SU-DHL-6 (cell line): Measurements from ENCODE around the gene RASSF4.

Experiments
- H2AFZ ChIP-seq: fragments of 200-600 bp; sonication (generic); 2 replicates; pipeline ENCODE4 v1.6.1; 2014; ENCODE audit warnings: low read depth, mild to moderate bottlenecking, moderate library complexity, mixed read lengths, antibody characterized with exemption, low read length; ENCODE audit not compliant: severe bottlenecking
- H3F3A ChIP-seq: fragments of 200-600 bp; shearing (Covaris generic); 2 replicates; pipeline ENCODE4 v1.6.0; 2016; ENCODE audit warnings: antibody characterized with exemption, mild to moderate bottlenecking; ENCODE audit not compliant: insufficient read depth
- H3K27ac ChIP-seq: fragments of 200-600 bp; sonication (generic); 2 replicates; pipeline ENCODE4 v1.5.1; 2016; ENCODE audit warnings: low read depth, mild to moderate bottlenecking, low read length, moderate library complexity, mixed read lengths
- H3K27me3 ChIP-seq: fragments of 200-600 bp; sonication (generic), shearing (Covaris generic); 2 replicates; pipeline ENCODE4 v1.6.0; 2014; ENCODE audit warnings: mild to moderate bottlenecking, low read length
- H3K36me3 ChIP-seq: fragments of 200-600 bp; sonication (generic); 2 replicates; pipeline ENCODE4 v1.6.1; 2014; ENCODE audit warnings: mild to moderate bottlenecking, low read length, mixed read lengths
- H3K4me2 ChIP-seq: fragments of 300-600, 200-600 bp; shearing (Covaris generic), sonication (generic); 2 replicates; pipeline ENCODE4 v1.6.0; 2014; ENCODE audit warnings: low read length, low read depth, mild to moderate bottlenecking; ENCODE audit not compliant: poor library complexity, severe bottlenecking
- H3K4me3 ChIP-seq: fragments of 200-600 bp; sonication (generic); 2 replicates; pipeline ENCODE4 v1.5.1; 2014; ENCODE audit warnings: antibody characterized with exemption, low read length, mild to moderate bottlenecking, mixed read lengths; ENCODE audit not compliant: insufficient read depth, poor library complexity, severe bottlenecking
- H3K79me2 ChIP-seq: fragments of 200-600 bp; sonication (generic); 2 replicates; pipeline ENCODE4 v1.6.1; 2014; ENCODE audit warnings: mild to moderate bottlenecking, low read length, moderate library complexity; ENCODE audit not compliant: insufficient read depth
- H3K9ac ChIP-seq: fragments of 200-600 bp; sonication (generic); 2 replicates; pipeline ENCODE4 v1.7.0; 2014; ENCODE audit warnings: mild to moderate bottlenecking, low read length
- H3K9me2 ChIP-seq: fragments of 200-600 bp; sonication (generic); replicated peaks from 2 replicates; pipeline ENCODE4 v1.6.1; 2014; ENCODE audit warnings: low read length; ENCODE audit not compliant: insufficient read depth
- H3K9me3 ChIP-seq: fragments of 200-600 bp; sonication (generic); 2 replicates; pipeline ENCODE4 v1.6.1; 2014; ENCODE audit warnings: low read length, mixed read lengths; ENCODE audit not compliant: insufficient read depth
- H4K20me1 ChIP-seq: fragments of 200-600 bp; sonication (generic); 2 replicates; pipeline ENCODE4 v1.6.1; 2014; ENCODE audit warnings: low read depth, mild to moderate bottlenecking, antibody characterized with exemption, low read length, moderate library complexity, mixed read lengths
- EZH2phosphoT487 ChIP-seq: fragments of 200-600 bp; sonication (generic), shearing (Covaris generic); conservative IDR thresholded peaks from 2 replicates; pipeline ENCODE4 v1.6.1; 2018; ENCODE audit warnings: mild to moderate bottlenecking, antibody characterized with exemption, low read length, moderate library complexity, mixed read lengths
- TF ChIP-seq, protein P1 (sequence below): fragments of 200-600 bp; sonication (generic); IDR thresholded peaks from one replicate; pipeline ENCODE4 v1.5.1; 2017; ENCODE audit warnings: antibody characterized with exemption, mild to moderate bottlenecking, low read length, moderate library complexity; ENCODE audit not compliant: insufficient read depth, poor library complexity, severe bottlenecking

The RASSF4 gene

GRCh38 chr10:45034301-45034700, 74.7 kb downstream of the RASSF4 start:
- TF ChIP-seq EZH2phosphoT487, result no peak
- TF ChIP-seq, protein P1, sequence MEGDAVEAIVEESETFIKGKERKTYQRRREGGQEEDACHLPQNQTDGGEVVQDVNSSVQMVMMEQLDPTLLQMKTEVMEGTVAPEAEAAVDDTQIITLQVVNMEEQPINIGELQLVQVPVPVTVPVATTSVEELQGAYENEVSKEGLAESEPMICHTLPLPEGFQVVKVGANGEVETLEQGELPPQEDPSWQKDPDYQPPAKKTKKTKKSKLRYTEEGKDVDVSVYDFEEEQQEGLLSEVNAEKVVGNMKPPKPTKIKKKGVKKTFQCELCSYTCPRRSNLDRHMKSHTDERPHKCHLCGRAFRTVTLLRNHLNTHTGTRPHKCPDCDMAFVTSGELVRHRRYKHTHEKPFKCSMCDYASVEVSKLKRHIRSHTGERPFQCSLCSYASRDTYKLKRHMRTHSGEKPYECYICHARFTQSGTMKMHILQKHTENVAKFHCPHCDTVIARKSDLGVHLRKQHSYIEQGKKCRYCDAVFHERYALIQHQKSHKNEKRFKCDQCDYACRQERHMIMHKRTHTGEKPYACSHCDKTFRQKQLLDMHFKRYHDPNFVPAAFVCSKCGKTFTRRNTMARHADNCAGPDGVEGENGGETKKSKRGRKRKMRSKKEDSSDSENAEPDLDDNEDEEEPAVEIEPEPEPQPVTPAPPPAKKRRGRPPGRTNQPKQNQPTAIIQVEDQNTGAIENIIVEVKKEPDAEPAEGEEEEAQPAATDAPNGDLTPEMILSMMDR, result no peak
- no peak overlapping the region for H3K27ac ChIP-seq
- no peak overlapping the region for H3K4me3 ChIP-seq
- H3K4me2 ChIP-seq, result no peak overlapping the region
- no peaks in the 10 kb centered on the region; the same call in 1 of the 2 replicates for H3K9me3 ChIP-seq
- no peaks in the 10 kb centered on the region for H4K20me1 ChIP-seq
- no peaks in the 10 kb centered on the region for H3K9me2 ChIP-seq
- H3K79me2 ChIP-seq, result no peaks in the 10 kb centered on the region
- H3K27me3 ChIP-seq, result no peaks in the 10 kb centered on the region
- H3K36me3 ChIP-seq, result 0 out of 2 replicates have a peak, but pooled peaks cover 2% of the 10 kb centered on the region
- no peak overlapping the region for H3K9ac ChIP-seq
- H2AFZ ChIP-seq, result no peak overlapping the region
- H3F3A ChIP-seq, result no peaks in the 10 kb centered on the region

GRCh38 chr10:45035673-45036072, 76.1 kb downstream of the RASSF4 start:
- H3K27me3 ChIP-seq, result no peaks in the 10 kb centered on the region
- no peaks in the 10 kb centered on the region for H3K9me2 ChIP-seq
- no peaks in the 10 kb centered on the region for H3K36me3 ChIP-seq
- no peak overlapping the region for H3K4me3 ChIP-seq
- H3F3A ChIP-seq, result no peaks in the 10 kb centered on the region
- H3K79me2 ChIP-seq, result no peaks in the 10 kb centered on the region
- no peak overlapping the region for H3K9ac ChIP-seq
- no peak overlapping the region for H3K4me2 ChIP-seq
- no peak overlapping the region for H2AFZ ChIP-seq
- no peak overlapping the region for H3K27ac ChIP-seq
- no peak for TF ChIP-seq EZH2phosphoT487
- TF ChIP-seq, protein P1, result no peak
- no peaks in the 10 kb centered on the region for H4K20me1 ChIP-seq
- no peaks in the 10 kb centered on the region; the same call in 1 of the 2 replicates for H3K9me3 ChIP-seq

DNA sequence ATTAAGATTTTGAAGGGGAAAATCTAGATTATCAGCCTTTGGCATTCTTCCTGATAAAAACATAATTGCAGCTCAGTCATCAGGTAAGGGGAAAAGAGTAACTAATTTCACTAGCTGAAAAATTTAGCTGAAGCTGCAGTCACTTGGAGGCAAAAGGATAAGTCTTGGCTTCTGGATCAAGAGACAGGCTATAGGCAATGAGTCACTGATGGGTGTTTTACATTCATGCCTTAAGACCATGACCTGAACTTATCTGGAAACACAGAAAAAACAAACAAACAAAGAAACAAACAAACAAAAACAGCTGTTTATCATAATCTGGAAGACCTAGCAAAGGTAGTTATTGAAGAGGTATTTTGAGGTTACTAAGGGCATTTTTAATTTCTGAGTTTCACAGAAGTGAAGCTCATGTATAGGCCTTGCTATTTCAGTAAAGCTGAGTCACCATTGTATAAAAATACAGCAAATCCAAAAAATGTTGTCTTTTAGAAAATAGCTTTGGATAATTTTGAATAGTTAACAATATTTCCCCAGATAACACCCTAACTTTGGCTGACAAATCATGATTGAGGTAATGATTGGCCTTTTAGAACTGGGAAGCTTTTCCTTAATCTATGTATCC, 81.4 kb downstream of the RASSF4 start:
- Histone ChIP-seq H3K27me3 (no peaks in the 10 kb centered on the region), H3K36me3 (no peaks in the 10 kb centered on the region), H3F3A (no peaks in the 10 kb centered on the region), H3K4me2 (no peak overlapping the region), H3K4me3 (no peak overlapping the region), H4K20me1 (no peaks in the 10 kb centered on the region), H2AFZ (no peak overlapping the region), H3K9ac (no peak overlapping the region), H3K79me2 (no peaks in the 10 kb centered on the region), H3K27ac (no peak overlapping the region), H3K9me2 (no peaks in the 10 kb centered on the region), H3K9me3 (no peaks in the 10 kb centered on the region)
- TF ChIP-seq, protein P1, result no peak
- TF ChIP-seq EZH2phosphoT487, result no peak
